GM21786 (cell line): ENCODE measurements around the gene JOSD2.
"Not testable (repeated sequence)": the region's sequence is repeated elsewhere in the genome, so short reads cannot be mapped to it uniquely, and the experiment has no call there.

Source experiments
- ATAC-seq: cut with Tn5 transposase; IDR thresholded peaks from one replicate; pipeline ENCODE4 v1.9.1; 2021; ENCODE audit not compliant: unreplicated experiment

Gene JOSD2

GRCh38 chr19:50547385-50548190 lies 36.6 kb upstream of the JOSD2 start:
- ATAC-seq: no peak

GRCh38 chr19:50546527-50547221 lies 35.7 kb upstream of the JOSD2 start:
- no peak for ATAC-seq

GRCh38 chr19:50542943-50543342 lies 32.0 kb upstream of the JOSD2 start:
- ATAC-seq: no peak

- ATAC-seq: no peak
Observed at GRCh38 chr19:50537769-50538230, 26.8 kb upstream of the JOSD2 start.

- ATAC-seq: no peak
Observed at GRCh38 chr19:50537306-50537685, 26.3 kb upstream of the JOSD2 start.

- no peak for ATAC-seq
Observed at GRCh38 chr19:50536662-50537305, 25.8 kb upstream of the JOSD2 start.

GRCh38 chr19:50535672-50536187 lies 24.7 kb upstream of the JOSD2 start:
- ATAC-seq: no peak

- ATAC-seq: no peak
Observed at GRCh38 chr19:50534478-50534877, 23.5 kb upstream of the JOSD2 start.

- ATAC-seq: no peak
Observed at GRCh38 chr19:50532952-50533351, 22.0 kb upstream of the JOSD2 start.

- ATAC-seq: no peak
Observed at GRCh38 chr19:50531171-50531612, 20.2 kb upstream of the JOSD2 start.

GRCh38 chr19:50528052-50528451 lies 17.1 kb upstream of the JOSD2 start:
- not testable (repeated sequence) for ATAC-seq

- no peak for ATAC-seq
Observed at GRCh38 chr19:50522881-50523280, 11.9 kb upstream of the JOSD2 start.

- ATAC-seq: no peak
Observed at GRCh38 chr19:50520822-50521465, 10.0 kb upstream of the JOSD2 start.

- ATAC-seq: no peak
Observed at GRCh38 chr19:50519006-50519575, 8.1 kb upstream of the JOSD2 start.

GRCh38 chr19:50518091-50519005 lies 7.4 kb upstream of the JOSD2 start:
- no peak for ATAC-seq

GRCh38 chr19:50517704-50518075 lies 6.7 kb upstream of the JOSD2 start:
- no peak for ATAC-seq

- ATAC-seq: no peak
Observed at GRCh38 chr19:50516964-50517703, 6.1 kb upstream of the JOSD2 start.

- no peak for ATAC-seq
Observed at GRCh38 chr19:50516456-50516855, 5.5 kb upstream of the JOSD2 start.

GRCh38 chr19:50515168-50515561 lies 4.2 kb upstream of the JOSD2 start:
- ATAC-seq: no peak
